ENCODE data around the gene SEC24D. TPM values are rescaled to one million over a fixed set of nuclear protein-coding genes. Genes with fewer than 3 reads are reported as not detected.

SEC24D gene
- total RNA-seq, 1 experiment from 2014 or later, result 35.8 TPM

DNA sequence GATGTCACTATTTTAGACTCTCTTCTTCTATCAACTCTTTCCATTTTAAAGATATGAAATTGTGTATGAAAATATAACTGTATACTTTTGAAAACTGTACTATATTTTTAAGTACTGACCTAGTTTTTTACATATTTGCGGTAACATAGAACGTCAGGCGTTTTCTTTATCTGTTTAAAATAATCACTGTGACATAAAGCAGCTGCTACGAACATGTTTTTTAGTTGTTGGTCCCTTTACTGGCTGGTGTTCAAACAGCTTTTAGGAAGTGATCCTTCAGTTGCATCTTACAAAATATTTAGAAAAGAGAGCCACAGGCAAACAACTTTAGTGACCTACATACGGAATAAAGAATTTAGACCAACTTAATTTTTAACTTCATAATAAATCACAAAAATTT lies 77.6 kb downstream of the SEC24D start:
- no peak overlapping the region for H3K27ac ChIP-seq (ENCODE audit: low read depth, low read length, poor library complexity, severe bottlenecking)
- intact Hi-C loops (cut with micrococcal nuclease; ENCODE audit: unreplicated experiment), result no loop called here
- H3K4me3 ChIP-seq (ENCODE audit: low read depth, low read length, poor library complexity, severe bottlenecking), result no peak overlapping the region
- H3K9me3 ChIP-seq (ENCODE audit: low read depth, low read length, poor library complexity, severe bottlenecking), result no peaks in the 10 kb centered on the region
- H3K36me3 ChIP-seq (ENCODE audit: insufficient read depth, low read length, poor library complexity, severe bottlenecking), result no peaks in the 10 kb centered on the region
- TF ChIP-seq, protein P1, sequence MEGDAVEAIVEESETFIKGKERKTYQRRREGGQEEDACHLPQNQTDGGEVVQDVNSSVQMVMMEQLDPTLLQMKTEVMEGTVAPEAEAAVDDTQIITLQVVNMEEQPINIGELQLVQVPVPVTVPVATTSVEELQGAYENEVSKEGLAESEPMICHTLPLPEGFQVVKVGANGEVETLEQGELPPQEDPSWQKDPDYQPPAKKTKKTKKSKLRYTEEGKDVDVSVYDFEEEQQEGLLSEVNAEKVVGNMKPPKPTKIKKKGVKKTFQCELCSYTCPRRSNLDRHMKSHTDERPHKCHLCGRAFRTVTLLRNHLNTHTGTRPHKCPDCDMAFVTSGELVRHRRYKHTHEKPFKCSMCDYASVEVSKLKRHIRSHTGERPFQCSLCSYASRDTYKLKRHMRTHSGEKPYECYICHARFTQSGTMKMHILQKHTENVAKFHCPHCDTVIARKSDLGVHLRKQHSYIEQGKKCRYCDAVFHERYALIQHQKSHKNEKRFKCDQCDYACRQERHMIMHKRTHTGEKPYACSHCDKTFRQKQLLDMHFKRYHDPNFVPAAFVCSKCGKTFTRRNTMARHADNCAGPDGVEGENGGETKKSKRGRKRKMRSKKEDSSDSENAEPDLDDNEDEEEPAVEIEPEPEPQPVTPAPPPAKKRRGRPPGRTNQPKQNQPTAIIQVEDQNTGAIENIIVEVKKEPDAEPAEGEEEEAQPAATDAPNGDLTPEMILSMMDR (conservative IDR thresholded peaks at IDR 0.05; ENCODE audit: low read depth, low read length), result no peak
- no peak for TF ChIP-seq EZH2 (IDR thresholded peaks at IDR 0.05; ENCODE audit: borderline replicate concordance, low read depth, low read length, poor library complexity, severe bottlenecking)
- H3K27me3 ChIP-seq (replicated peaks; ENCODE audit: insufficient read depth, low read depth, low read length, poor library complexity), result no peaks in the 10 kb centered on the region
- H3K4me1 ChIP-seq (ENCODE audit: insufficient read depth, low read length, poor library complexity, severe bottlenecking), result peaks cover 20% of the 10 kb centered on the region
- no TSS peak for BruUV-seq (replicated peaks)
- DNase-seq (ENCODE audit: low spot score), result no peak
- CTCF ChIA-PET, result no interaction called here
- POLR2A ChIA-PET (ENCODE audit: low non-redundant PET), result no interaction called here

DNA sequence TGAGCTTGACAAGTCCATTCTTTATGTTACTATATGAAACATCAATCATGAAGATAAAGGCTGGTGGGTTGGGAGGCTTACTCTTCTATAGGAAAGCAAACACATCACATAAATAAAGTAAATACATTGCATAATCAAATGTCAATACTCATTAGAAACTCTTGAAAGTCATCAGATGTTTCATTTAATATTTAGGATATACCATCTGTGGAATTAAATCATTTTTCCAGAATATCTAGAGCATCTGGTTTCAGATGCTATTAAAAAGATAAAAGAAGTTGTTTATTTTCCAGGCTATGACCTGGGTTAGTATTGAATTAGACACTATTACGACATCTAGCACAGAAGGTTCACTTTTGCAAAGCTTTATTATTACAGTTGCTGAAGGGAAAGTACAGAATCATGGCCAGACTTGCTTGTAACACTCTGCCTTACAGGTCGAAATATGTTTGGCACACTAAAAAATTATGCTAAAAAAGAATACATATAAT lies 78.1 kb downstream of the SEC24D start:
- Histone ChIP-seq H3K9me3 (ENCODE audit: low read depth, low read length, poor library complexity, severe bottlenecking) (no peaks in the 10 kb centered on the region), H3K36me3 (ENCODE audit: insufficient read depth, low read length, poor library complexity, severe bottlenecking) (no peaks in the 10 kb centered on the region)
- intact Hi-C loops (cut with micrococcal nuclease; ENCODE audit: unreplicated experiment), result no loop called here

GRCh38 chr4:118756958-118757357 lies 79.0 kb downstream of the SEC24D start:
- Histone ChIP-seq H3K36me3 (ENCODE audit: insufficient read depth, low read length, poor library complexity, severe bottlenecking) (peaks cover 8% of the 10 kb centered on the region), H3K27ac (ENCODE audit: low read depth, low read length, poor library complexity, severe bottlenecking) (no peak overlapping the region)

More for the DNA sequence above, 78.1 kb downstream of the SEC24D start:
- DNase-seq (ENCODE audit: low spot score), result no peak
- Histone ChIP-seq H3K4me1 (ENCODE audit: insufficient read depth, low read length, poor library complexity, severe bottlenecking) (peaks cover 16% of the 10 kb centered on the region), H3K27me3 (replicated peaks; ENCODE audit: insufficient read depth, low read depth, low read length, poor library complexity) (no peaks in the 10 kb centered on the region), H3K27ac (ENCODE audit: low read depth, low read length, poor library complexity, severe bottlenecking) (no peak overlapping the region), H3K4me3 (ENCODE audit: low read depth, low read length, poor library complexity, severe bottlenecking) (no peak overlapping the region)
- ChIA-PET POLR2A (ENCODE audit: low non-redundant PET) (no interaction called here), CTCF (no interaction called here)
- no TSS peak for BruUV-seq (replicated peaks)
- TF ChIP-seq EZH2 (IDR thresholded peaks at IDR 0.05; ENCODE audit: borderline replicate concordance, low read depth, low read length, poor library complexity, severe bottlenecking), result no peak
- TF ChIP-seq, protein P1 (conservative IDR thresholded peaks at IDR 0.05; ENCODE audit: low read depth, low read length), result no peak

More at GRCh38 chr4:118756958-118757357, 79.0 kb downstream of the SEC24D start:
- no TSS peak for BruUV-seq (replicated peaks)
- TF ChIP-seq, protein P1 (conservative IDR thresholded peaks at IDR 0.05; ENCODE audit: low read depth, low read length), result no peak
- TF ChIP-seq EZH2 (IDR thresholded peaks at IDR 0.05; ENCODE audit: borderline replicate concordance, low read depth, low read length, poor library complexity, severe bottlenecking), result no peak
- Histone ChIP-seq H3K4me1 (ENCODE audit: insufficient read depth, low read length, poor library complexity, severe bottlenecking) (peaks cover 7% of the 10 kb centered on the region), H3K27me3 (replicated peaks; ENCODE audit: insufficient read depth, low read depth, low read length, poor library complexity) (no peaks in the 10 kb centered on the region), H3K9me3 (ENCODE audit: low read depth, low read length, poor library complexity, severe bottlenecking) (no peaks in the 10 kb centered on the region), H3K4me3 (ENCODE audit: low read depth, low read length, poor library complexity, severe bottlenecking) (no peak overlapping the region)
- CTCF ChIA-PET, result no interaction called here
- POLR2A ChIA-PET (ENCODE audit: low non-redundant PET), result no interaction called here
- intact Hi-C loops (cut with micrococcal nuclease; ENCODE audit: unreplicated experiment), result no loop called here
- DNase-seq (ENCODE audit: low spot score), result no peak

All from A673 (cell line).